ENCODE data around the gene WEE2. TPM values are rescaled to one million over a fixed set of nuclear protein-coding genes. Genes with fewer than 3 reads are reported as not detected.

Gene WEE2
- total RNA-seq, 1 experiment from 2014 or later: not detected

GRCh38 chr7:141731476-141732149, 23.5 kb downstream of the WEE2 start:
- POLR2A ChIA-PET: no interaction called here
- CTCF ChIA-PET: no interaction called here
- DNase-seq (ENCODE audit: low read depth, low spot score) (no peak), ATAC-seq (no peak)
- no TSS peak for BruUV-seq (replicated peaks)
- TF ChIP-seq REST (IDR thresholded peaks at IDR 0.05; ENCODE audit: insufficient read depth in 1 of 2, low read depth in 2 of 2, low read length in 1 of 2): no peak
- TF ChIP-seq SIN3A (IDR thresholded peaks at IDR 0.05; ENCODE audit: borderline replicate concordance, insufficient read depth, low read depth, low read length): no peak
- no peak for TF ChIP-seq CTCF (IDR thresholded peaks at IDR 0.05)
- no peak for TF ChIP-seq TCF7L2 (IDR thresholded peaks at IDR 0.05; ENCODE audit: low read depth, low read length)
- TF ChIP-seq POLR2AphosphoS5 (IDR thresholded peaks at IDR 0.05; ENCODE audit: low read depth, low read length): no peak
- no peaks in the 10 kb centered on the region for H3K27me3 ChIP-seq (ENCODE audit: control insufficient read depth, insufficient read depth, low read length)
- no peak overlapping the region for H3K27ac ChIP-seq (ENCODE audit: low read length)
- no peaks in the 10 kb centered on the region for H3K4me1 ChIP-seq (ENCODE audit: control insufficient read depth, insufficient read depth, low read length)
- H3K36me3 ChIP-seq (ENCODE audit: control insufficient read depth, insufficient read depth, low read length): no peaks in the 10 kb centered on the region
- intact Hi-C loops (cut with micrococcal nuclease; ENCODE audit: unreplicated experiment): no loop called here
- H3K9me3 ChIP-seq (ENCODE audit: control insufficient read depth, insufficient read depth, low read depth, low read length): no peaks in the 10 kb centered on the region
- no peak overlapping the region for H3K4me3 ChIP-seq (ENCODE audit: low read depth in 2 of 2, low read length in 2 of 2)
- in situ Hi-C loops (cut with HindIII; ENCODE audit: low pct_unique_long_range_greater_than_20kb, low sequenced_read_pairs): no loop called here

- TF ChIP-seq REST (IDR thresholded peaks at IDR 0.05; ENCODE audit: insufficient read depth in 1 of 2, low read depth in 2 of 2, low read length in 1 of 2) (no peak), CTCF (IDR thresholded peaks at IDR 0.05) (no peak), TCF7L2 (IDR thresholded peaks at IDR 0.05; ENCODE audit: low read depth, low read length) (no peak), POLR2AphosphoS5 (IDR thresholded peaks at IDR 0.05; ENCODE audit: low read depth, low read length) (no peak), SIN3A (IDR thresholded peaks at IDR 0.05; ENCODE audit: borderline replicate concordance, insufficient read depth, low read depth, low read length) (no peak)
- Histone ChIP-seq H3K4me1 (ENCODE audit: control insufficient read depth, insufficient read depth, low read length) (peaks cover 12% of the 10 kb centered on the region; the same call in 1 of the 2 replicates), H3K27ac (ENCODE audit: low read length) (peak overlapping the region; percentile 98), H3K27me3 (ENCODE audit: control insufficient read depth, insufficient read depth, low read length) (no peaks in the 10 kb centered on the region), H3K36me3 (ENCODE audit: control insufficient read depth, insufficient read depth, low read length) (peaks cover 35% of the 10 kb centered on the region), H3K9me3 (ENCODE audit: control insufficient read depth, insufficient read depth, low read depth, low read length) (no peaks in the 10 kb centered on the region), H3K4me3 (ENCODE audit: low read depth in 2 of 2, low read length in 2 of 2) (peak overlapping the region; percentile 88 to 100)
- in situ Hi-C loops (cut with HindIII; ENCODE audit: low pct_unique_long_range_greater_than_20kb, low sequenced_read_pairs): no loop called here
- intact Hi-C loops (cut with micrococcal nuclease; ENCODE audit: unreplicated experiment): loop anchor here (5.0 kb wide), 1 partner anchor 85 kb away; no protein-coding TSS in a partner anchor
- ChIA-PET POLR2A (interaction anchor here (0.6 to 0.8 kb wide), 2 partner anchors 75 to 817 kb away, joined by 3 read pairs; no protein-coding TSS in a partner anchor), CTCF (interaction anchor here (0.6 to 1.3 kb wide), 2 partner anchors 64 to 87 kb away, joined by 3 to 4 read pairs; no protein-coding TSS in a partner anchor)
- DNase-seq (ENCODE audit: low read depth, low spot score): no peak
- no peak for ATAC-seq
- TSS peak; percentile 66 for BruUV-seq (replicated peaks)
Observed at GRCh38 chr7:141737118-141737835, 29.1 kb downstream of the WEE2 start.
